Small intestine (tissue), 7 donors: ENCODE data around the gene AMOT. TPM values are rescaled to one million over a fixed set of nuclear protein-coding genes. Genes with fewer than 3 reads are reported as not detected.

Source experiments
- DNase-seq, 2 donors: peaks; one replicate each; pipeline versions ENCODE4 v3.0.0 to v3.0.0-alpha.2; 2013
- FAIRE-seq: peaks from 2 replicates; lab custom pipeline; 2012; peaks lifted over from hg19 to GRCh38; lab: Jason Lieb, UNC
- H3K27ac ChIP-seq, 3 donors: one replicate each; pipeline ENCODE4 v1.5.1; 2013; ENCODE audit warnings: low read length in 2 of 3, mild to moderate bottlenecking in 2 of 3, control low read depth in 1 of 3, inconsistent platforms in 1 of 3, low read depth in 1 of 3, moderate library complexity in 1 of 3
- H3K27me3 ChIP-seq, 3 donors: one replicate each; pipeline ENCODE4 v1.6.1; 2013; ENCODE audit warnings: low read length in 3 of 3, inconsistent platforms in 1 of 3; ENCODE audit not compliant: control insufficient read depth in 3 of 3, insufficient read depth in 3 of 3
- H3K36me3 ChIP-seq, 3 donors: one replicate each; pipeline ENCODE4 v1.6.1; 2013; ENCODE audit warnings: low read length in 3 of 3, inconsistent platforms in 1 of 3, low read depth in 1 of 3, mild to moderate bottlenecking in 1 of 3, moderate library complexity in 1 of 3; ENCODE audit not compliant: control insufficient read depth in 3 of 3, insufficient read depth in 2 of 3
- H3K4me1 ChIP-seq, 3 donors: one replicate each; pipeline ENCODE4 v1.6.1; 2013; ENCODE audit warnings: low read length in 2 of 3, inconsistent platforms in 1 of 3, low read depth in 1 of 3, mild to moderate bottlenecking in 1 of 3, moderate library complexity in 1 of 3; ENCODE audit not compliant: control insufficient read depth in 3 of 3, insufficient read depth in 2 of 3
- H3K4me3 ChIP-seq, 3 donors: one replicate each; pipeline ENCODE4 v1.5.1; 2013; ENCODE audit warnings: low read length in 3 of 3, control low read depth in 1 of 3, inconsistent platforms in 1 of 3, low read depth in 1 of 3, mild to moderate bottlenecking in 1 of 3, moderate library complexity in 1 of 3
- H3K9me3 ChIP-seq, 2 donors: one replicate each; pipeline ENCODE4 v1.6.1; 2013; ENCODE audit warnings: low read depth in 1 of 2, low read length in 1 of 2; ENCODE audit not compliant: control insufficient read depth in 2 of 2, insufficient read depth in 1 of 2
- WGBS, 3 donors: extraction: QIAGEN DNeasy Blood & Tissue Kit; methylation state at CpG; one replicate each; pipeline ENCODE4 v1.1.7; 2013; 5-methylcytosine and 5-hydroxymethylcytosine counted together
- polyA plus RNA-seq, 4 donors: library from polyadenylated mRNA; stranded (reverse) in 3 of 4; unstranded in 1 of 4; fragments of 200-250 nt in 3 of 4; fragments of 120-200 nt in 1 of 4; gene quantifications; one replicate each; pipeline versions ENCODE4 v1.2.1 to v1.2.3, GENCODE V29; 2013
- donor health status: healthy with polysubstance abuse.
- donor health status: control.
- donor health status: control.
- donor health status: Bipolar disorder and iron deficiency.
- donor health status: healthy.

The AMOT gene
- polyA plus RNA-seq, 4 donors = 2.4 to 33.7 (median 4.6) TPM

GRCh38 chrX:112766774-112767173 lies 73.9 kb downstream of the AMOT start:
- WGBS, 3 donors = 87 to 92% (median 92%) methylated on average over 2 of the region's 2 CpGs
- Histone ChIP-seq H3K4me3 (no peak overlapping the region), H3K36me3 (no peaks in the 10 kb centered on the region), H3K9me3 (no peaks in the 10 kb centered on the region), H3K4me1 (no peaks in the 10 kb centered on the region), H3K27ac (no peak overlapping the region), H3K27me3 (no peaks in the 10 kb centered on the region)
- no peak for FAIRE-seq
- DNase-seq = no peak

GRCh38 chrX:112761242-112762207 lies 79.1 kb downstream of the AMOT start:
- Histone ChIP-seq H3K27me3 (no peaks in the 10 kb centered on the region), H3K9me3 (no peaks in the 10 kb centered on the region), H3K4me1 (no peaks in the 10 kb centered on the region), H3K27ac (no peak overlapping the region), H3K36me3 (no peaks in the 10 kb centered on the region), H3K4me3 (no peak overlapping the region)
- FAIRE-seq = no peak
- no peak for DNase-seq
- 67 to 74% (median 73%) methylated on average over 7 of the region's 7 CpGs for WGBS, 3 donors

GRCh38 chrX:112760697-112761096 lies 79.9 kb downstream of the AMOT start:
- WGBS, 3 donors = 28 to 34% (median 29%) methylated on average over 2 of the region's 2 CpGs
- Histone ChIP-seq H3K36me3 (no peaks in the 10 kb centered on the region), H3K4me3 (no peak overlapping the region), H3K27me3 (no peaks in the 10 kb centered on the region), H3K27ac (no peak overlapping the region), H3K4me1 (no peaks in the 10 kb centered on the region), H3K9me3 (no peaks in the 10 kb centered on the region)
- no peak for DNase-seq
- FAIRE-seq = no peak

GRCh38 chrX:112759966-112760365 lies 80.7 kb downstream of the AMOT start:
- Histone ChIP-seq H3K4me1 (no peaks in the 10 kb centered on the region), H3K27me3 (no peaks in the 10 kb centered on the region), H3K9me3 (no peaks in the 10 kb centered on the region), H3K4me3 (no peak overlapping the region), H3K27ac (no peak overlapping the region), H3K36me3 (no peaks in the 10 kb centered on the region)
- DNase-seq (no peak), FAIRE-seq (no peak)
- WGBS, 3 donors = 58 to 82% (median 73%) methylated on average over 2 of the region's 2 CpGs

- no peaks in the 10 kb centered on the region for H3K9me3 ChIP-seq
- no peaks in the 10 kb centered on the region for H3K27me3 ChIP-seq
- no peaks in the 10 kb centered on the region for H3K4me1 ChIP-seq
- 33 to 42% (median 38%) methylated on average over 3 of the region's 3 CpGs for WGBS, 3 donors
- no peak for DNase-seq
- FAIRE-seq = no peak
- H3K27ac ChIP-seq = no peak overlapping the region
- H3K4me3 ChIP-seq = no peak overlapping the region
- H3K36me3 ChIP-seq = no peaks in the 10 kb centered on the region
Measured at GRCh38 chrX:112759512-112759911, 81.1 kb downstream of the AMOT start.

GRCh38 chrX:112757946-112758345 lies 82.7 kb downstream of the AMOT start:
- Histone ChIP-seq H3K9me3 (no peaks in the 10 kb centered on the region), H3K4me3 (no peak overlapping the region), H3K27ac (no peak overlapping the region), H3K4me1 (no peaks in the 10 kb centered on the region), H3K36me3 (no peaks in the 10 kb centered on the region), H3K27me3 (no peaks in the 10 kb centered on the region)
- WGBS, 3 donors = 72 to 90% (median 72%) methylated on average over 4 of the region's 4 CpGs
- DNase-seq = no peak
- no peak for FAIRE-seq

GRCh38 chrX:112753116-112753515 lies 87.5 kb downstream of the AMOT start:
- DNase-seq (no peak), FAIRE-seq (no peak)
- H3K4me3 ChIP-seq = no peak overlapping the region
- no peaks in the 10 kb centered on the region for H3K9me3 ChIP-seq
- no peaks in the 10 kb centered on the region for H3K4me1 ChIP-seq
- no peaks in the 10 kb centered on the region for H3K27me3 ChIP-seq
- no peaks in the 10 kb centered on the region for H3K36me3 ChIP-seq
- WGBS, 3 donors = 78 to 94% (median 90%) methylated on average over 1 of the region's 1 CpG
- no peak overlapping the region for H3K27ac ChIP-seq

- Histone ChIP-seq H3K27me3 (no peaks in the 10 kb centered on the region), H3K36me3 (no peaks in the 10 kb centered on the region), H3K9me3 (no peaks in the 10 kb centered on the region), H3K4me3 (no peak overlapping the region), H3K27ac (no peak overlapping the region), H3K4me1 (no peaks in the 10 kb centered on the region)
- 60 to 78% (median 68%) methylated on average over 2 of the region's 2 CpGs for WGBS, 3 donors
- no peak for DNase-seq
- FAIRE-seq = no peak
Measured at GRCh38 chrX:112751076-112751475, 89.6 kb downstream of the AMOT start.
